Peyer's patch (tissue), 4 donors: ENCODE results near the gene SLF2. TPM values are rescaled to one million over a fixed set of nuclear protein-coding genes. Genes with fewer than 3 reads are reported as not detected.

Source experiments
- DNase-seq, 3 donors: peaks; one replicate each; pipeline ENCODE4 v3.0.0-alpha.2; 2017 to 2019
- H3K27ac ChIP-seq, 4 donors: fragments of 200-600 bp; sonication (generic); one replicate each; pipeline ENCODE4 v1.5.1; 2016 to 2019
- H3K27me3 ChIP-seq, 2 donors: fragments of 200-600 bp; sonication (generic); one replicate each; pipeline ENCODE4 v1.5.1; 2019
- H3K36me3 ChIP-seq, 3 donors: fragments of 200-600 bp; sonication (generic); one replicate each; pipeline ENCODE4 v1.5.1; 2016 to 2019
- H3K4me1 ChIP-seq, 4 donors: fragments of 200-600 bp; sonication (generic); one replicate each; pipeline ENCODE4 v1.5.1; 2016 to 2019
- H3K4me3 ChIP-seq, 4 donors: fragments of 200-600 bp; sonication (generic); 1 replicate in 3 of 4; 2 replicates in 1 of 4; pipeline ENCODE4 v1.5.1; 2016 to 2019; ENCODE audit warnings: mild to moderate bottlenecking in 1 of 4
- H3K9me3 ChIP-seq, 4 donors: fragments of 200-600 bp; sonication (generic); one replicate each; pipeline ENCODE4 v1.5.1; 2016 to 2019; ENCODE audit warnings: mild to moderate bottlenecking in 1 of 4
- POLR2A ChIP-seq, 2 donors: fragments of 450-650 bp; IDR thresholded peaks; one replicate each; pipeline ENCODE4 v1.5.1; 2017; ENCODE audit warnings: antibody characterized with exemption in 2 of 2, mild to moderate bottlenecking in 2 of 2, moderate library complexity in 2 of 2
- total RNA-seq, 4 donors: library from RNA; depleted of rRNA; stranded (reverse); fragments of >200 nt; gene quantifications; one replicate each; pipeline ENCODE4 v1.1.0, GENCODE V29; 2016
- TF ChIP-seq, protein P1 (sequence below), 6 experiments: fragments of 450-650 bp in 4 of 6; fragments of 200-600 bp in 2 of 6; sonication (generic) in 1 of 6; IDR thresholded peaks; one replicate each; pipeline ENCODE4 v1.5.1; 2017 to 2019; ENCODE audit warnings: antibody characterized with exemption in 6 of 6, mild to moderate bottlenecking in 3 of 6, moderate library complexity in 1 of 6

The SLF2 gene
- total RNA-seq, 4 donors from 2014 or later = 11.0 to 37.2 (median 32.0) TPM

DNA sequence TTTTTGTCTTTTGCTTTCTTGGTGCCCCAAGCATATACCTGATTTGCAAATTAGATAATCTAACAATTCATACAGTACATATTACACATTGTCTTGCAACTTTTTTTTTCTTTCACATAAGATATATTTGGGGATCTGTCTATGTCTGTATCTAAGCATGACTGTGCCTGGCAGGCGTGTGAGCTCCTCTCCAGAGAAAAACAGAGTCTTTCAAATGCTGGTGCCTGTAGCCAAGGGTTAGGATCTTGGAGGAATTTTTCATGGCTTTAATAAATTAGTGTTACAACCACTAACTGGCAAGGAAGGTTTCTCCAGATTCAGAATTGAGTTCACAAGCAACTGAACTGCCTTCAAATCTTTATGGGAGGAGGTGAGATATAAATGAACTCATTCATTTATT, 14.8 kb upstream of the SLF2 start:
- Histone ChIP-seq H3K4me3 (no peak overlapping the region), H3K27ac (no peak overlapping the region), H3K9me3 (no peaks in the 10 kb centered on the region), H3K4me1 (peaks cover 0 to 11% (median 0%) of the 10 kb centered on the region in 4 donors), H3K27me3 (no peaks in the 10 kb centered on the region), H3K36me3 (no peaks in the 10 kb centered on the region)
- DNase-seq = no peak
- TF ChIP-seq, protein P1, sequence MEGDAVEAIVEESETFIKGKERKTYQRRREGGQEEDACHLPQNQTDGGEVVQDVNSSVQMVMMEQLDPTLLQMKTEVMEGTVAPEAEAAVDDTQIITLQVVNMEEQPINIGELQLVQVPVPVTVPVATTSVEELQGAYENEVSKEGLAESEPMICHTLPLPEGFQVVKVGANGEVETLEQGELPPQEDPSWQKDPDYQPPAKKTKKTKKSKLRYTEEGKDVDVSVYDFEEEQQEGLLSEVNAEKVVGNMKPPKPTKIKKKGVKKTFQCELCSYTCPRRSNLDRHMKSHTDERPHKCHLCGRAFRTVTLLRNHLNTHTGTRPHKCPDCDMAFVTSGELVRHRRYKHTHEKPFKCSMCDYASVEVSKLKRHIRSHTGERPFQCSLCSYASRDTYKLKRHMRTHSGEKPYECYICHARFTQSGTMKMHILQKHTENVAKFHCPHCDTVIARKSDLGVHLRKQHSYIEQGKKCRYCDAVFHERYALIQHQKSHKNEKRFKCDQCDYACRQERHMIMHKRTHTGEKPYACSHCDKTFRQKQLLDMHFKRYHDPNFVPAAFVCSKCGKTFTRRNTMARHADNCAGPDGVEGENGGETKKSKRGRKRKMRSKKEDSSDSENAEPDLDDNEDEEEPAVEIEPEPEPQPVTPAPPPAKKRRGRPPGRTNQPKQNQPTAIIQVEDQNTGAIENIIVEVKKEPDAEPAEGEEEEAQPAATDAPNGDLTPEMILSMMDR (IDR thresholded peaks at IDR 0.05) = no peak
- TF ChIP-seq POLR2A (IDR thresholded peaks at IDR 0.05) = no peak

DNA sequence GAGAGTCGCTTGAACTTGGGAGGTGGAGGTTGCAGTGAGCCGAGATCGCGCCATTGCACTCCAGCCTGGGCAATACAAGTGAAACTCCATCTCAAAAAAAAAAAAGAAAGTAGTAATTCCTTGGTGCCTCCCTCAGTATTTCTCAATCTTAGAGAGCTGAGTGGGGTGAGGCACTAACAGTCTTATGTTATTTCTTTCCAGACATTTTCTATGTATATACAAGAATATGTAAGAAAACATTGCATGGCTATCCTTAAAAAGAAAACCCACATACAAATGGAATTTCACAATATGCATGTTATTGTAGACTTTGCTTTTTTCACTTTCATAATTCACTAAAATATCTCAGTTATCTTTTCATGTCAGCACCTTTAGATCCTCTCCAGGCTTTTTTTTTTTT, 13.6 kb upstream of the SLF2 start:
- no peak overlapping the region for H3K27ac ChIP-seq
- no peak for DNase-seq
- H3K27me3 ChIP-seq = no peaks in the 10 kb centered on the region
- H3K36me3 ChIP-seq = no peaks in the 10 kb centered on the region
- TF ChIP-seq, protein P1 (IDR thresholded peaks at IDR 0.05) = no peak
- no peak for TF ChIP-seq POLR2A (IDR thresholded peaks at IDR 0.05)
- no peaks in the 10 kb centered on the region for H3K9me3 ChIP-seq
- H3K4me1 ChIP-seq = peaks cover 0 to 11% (median 0%) of the 10 kb centered on the region in 4 donors
- no peak overlapping the region for H3K4me3 ChIP-seq

DNA sequence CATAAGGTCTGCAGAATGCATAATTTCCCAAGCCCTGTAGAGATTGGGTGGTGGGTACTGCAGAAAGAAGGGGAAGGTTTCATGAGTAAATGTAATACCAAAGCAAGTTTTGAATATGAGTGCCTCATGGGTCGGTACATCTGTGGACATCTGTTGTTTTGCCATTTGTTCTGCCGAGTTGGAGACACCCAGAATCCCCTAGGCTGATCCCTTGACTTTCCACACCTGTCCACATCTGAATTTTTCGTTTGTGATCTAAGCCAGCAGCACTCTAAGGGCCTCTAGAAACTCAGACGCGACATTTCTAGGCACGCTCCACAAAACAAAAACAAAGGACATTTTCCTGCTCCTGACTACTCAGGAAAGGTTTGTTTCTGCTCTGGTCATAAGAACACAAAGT, 11.7 kb upstream of the SLF2 start:
- Histone ChIP-seq H3K27me3 (no peaks in the 10 kb centered on the region), H3K4me3 (no peak overlapping the region), H3K4me1 (no peaks in the 10 kb centered on the region), H3K27ac (no peak overlapping the region), H3K9me3 (no peaks in the 10 kb centered on the region), H3K36me3 (no peaks in the 10 kb centered on the region)
- no peak for DNase-seq
- TF ChIP-seq, protein P1 (IDR thresholded peaks at IDR 0.05) = no peak
- TF ChIP-seq POLR2A (IDR thresholded peaks at IDR 0.05) = no peak

DNA sequence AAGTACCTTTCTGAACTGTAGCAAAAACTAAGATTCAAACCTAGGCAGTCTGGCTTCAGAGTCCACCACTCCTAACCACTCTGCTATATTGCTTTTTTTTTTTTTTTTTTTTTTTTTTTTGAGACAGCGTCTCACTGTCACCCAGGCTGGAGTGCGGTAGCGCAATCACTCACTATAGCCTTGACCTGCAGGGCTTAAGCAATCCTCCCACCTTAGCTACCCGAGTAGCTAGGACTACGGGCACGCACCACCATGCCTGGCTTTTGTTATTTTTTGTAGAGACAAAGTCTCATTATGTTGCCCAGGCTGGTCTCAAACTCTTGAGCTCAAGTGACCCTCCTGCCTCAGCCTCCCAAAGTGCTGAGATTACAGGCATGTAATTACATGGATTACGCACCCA, 10.1 kb upstream of the SLF2 start:
- no peak for DNase-seq
- no peaks in the 10 kb centered on the region for H3K4me1 ChIP-seq
- H3K27me3 ChIP-seq = no peaks in the 10 kb centered on the region
- H3K27ac ChIP-seq = no peak overlapping the region
- TF ChIP-seq, protein P1 (IDR thresholded peaks at IDR 0.05) = no peak
- TF ChIP-seq POLR2A (IDR thresholded peaks at IDR 0.05) = no peak
- H3K9me3 ChIP-seq = no peaks in the 10 kb centered on the region
- no peak overlapping the region for H3K4me3 ChIP-seq
- H3K36me3 ChIP-seq = no peaks in the 10 kb centered on the region

DNA sequence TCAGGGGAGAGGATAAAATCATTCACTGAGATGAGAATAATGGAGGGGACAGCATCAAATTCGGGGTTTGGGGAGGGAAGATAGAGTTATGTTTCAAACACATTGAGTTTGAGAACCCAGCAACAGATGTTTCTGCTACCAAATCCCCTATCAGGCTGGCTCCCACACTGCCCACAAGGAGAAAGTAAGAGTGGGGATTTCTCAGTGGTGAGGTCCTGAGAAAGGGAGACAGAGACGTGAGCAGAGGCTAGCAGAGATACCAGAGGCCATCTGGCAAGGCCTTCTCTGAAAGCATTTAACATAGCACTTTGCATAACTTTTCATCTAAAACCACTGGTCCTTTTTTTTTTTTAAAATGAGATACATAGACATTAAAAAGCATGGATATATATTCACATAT, 7.8 kb upstream of the SLF2 start:
- Histone ChIP-seq H3K36me3 (no peaks in the 10 kb centered on the region), H3K4me3 (no peak overlapping the region), H3K9me3 (no peaks in the 10 kb centered on the region), H3K4me1 (no peaks in the 10 kb centered on the region), H3K27ac (no peak overlapping the region), H3K27me3 (no peaks in the 10 kb centered on the region)
- DNase-seq = no peak
- TF ChIP-seq, protein P1 (IDR thresholded peaks at IDR 0.05) = no peak
- TF ChIP-seq POLR2A (IDR thresholded peaks at IDR 0.05) = no peak

DNA sequence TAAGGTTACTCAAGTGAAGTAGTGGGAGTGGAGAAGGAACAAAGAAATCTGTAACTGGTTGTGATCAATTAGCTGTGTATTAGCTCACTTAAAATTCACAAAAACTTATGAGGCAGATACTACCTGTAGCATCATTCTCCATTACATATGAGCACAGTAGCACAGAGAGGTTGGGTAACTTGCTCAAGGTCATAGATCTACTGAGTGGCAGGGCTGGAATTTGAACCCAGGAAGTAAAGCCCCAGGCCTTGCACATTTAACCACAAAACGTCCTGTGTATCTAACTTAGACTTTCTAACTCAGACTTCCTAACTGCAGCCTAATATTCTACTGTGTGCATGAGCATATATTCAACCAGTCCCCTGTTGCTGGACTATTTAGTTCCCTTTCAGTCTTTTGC, 5.6 kb upstream of the SLF2 start:
- TF ChIP-seq POLR2A (IDR thresholded peaks at IDR 0.05) = no peak
- TF ChIP-seq, protein P1 (IDR thresholded peaks at IDR 0.05) = no peak
- Histone ChIP-seq H3K27ac (no peak overlapping the region), H3K4me1 (peaks cover 0 to 5% (median 2%) of the 10 kb centered on the region in 4 donors), H3K9me3 (no peaks in the 10 kb centered on the region), H3K36me3 (no peaks in the 10 kb centered on the region), H3K4me3 (no peak overlapping the region), H3K27me3 (no peaks in the 10 kb centered on the region)
- no peak for DNase-seq
